ENCODE measurements around the gene NDUFS4.

NDUFS4 gene

DNA sequence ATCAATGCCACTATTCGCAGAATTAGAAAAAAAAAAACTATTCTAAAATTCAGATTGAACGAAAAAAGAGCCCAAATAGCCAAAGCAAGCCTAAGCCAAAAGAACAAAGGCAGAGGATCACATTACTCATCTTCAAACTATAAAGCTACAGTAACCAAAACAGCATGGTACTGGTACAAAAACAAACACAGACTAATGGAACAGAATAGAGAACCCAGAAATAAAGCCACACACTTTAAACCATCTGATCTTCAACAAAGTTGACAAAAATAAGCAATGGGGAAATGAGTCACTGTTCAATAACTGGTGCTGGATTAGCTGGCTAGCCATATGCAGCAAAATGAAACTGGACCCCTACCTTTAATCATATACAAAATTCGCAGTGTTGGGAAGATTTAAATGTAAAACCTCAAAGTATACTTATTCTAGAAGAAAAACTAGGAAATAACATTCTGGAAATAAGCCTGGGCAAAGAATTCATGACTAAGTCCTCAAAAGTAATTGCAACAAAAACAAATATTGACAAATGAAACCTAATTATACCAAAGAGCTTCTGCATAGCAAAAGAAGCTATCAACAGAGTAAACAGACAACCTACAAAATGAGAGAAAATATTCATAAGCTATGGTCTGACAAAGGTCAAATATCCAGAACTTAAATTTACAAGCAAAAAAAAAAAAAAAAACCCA is 153.7 kb downstream of the NDUFS4 start:
- Histone ChIP-seq H3K27me3 (ENCODE audit: low read depth, low read length) (no peaks in the 10 kb centered on the region), H3K36me3 (ENCODE audit: control insufficient read depth in 1 of 2, insufficient read depth in 2 of 2, low read length in 2 of 2) (no peaks in the 10 kb centered on the region), H3K9me3 (ENCODE audit: control insufficient read depth in 1 of 2, low read length in 2 of 2) (peaks cover 4 to 43% of the 10 kb centered on the region in 2 donors), H3K27ac (ENCODE audit: low read length) (no peak overlapping the region), H3K4me1 (ENCODE audit: control insufficient read depth in 1 of 2, insufficient read depth in 2 of 2, low read length in 2 of 2) (no peaks in the 10 kb centered on the region), H3K4me3 (ENCODE audit: low read depth in 1 of 2, low read length in 2 of 2) (no peak overlapping the region)

DNA sequence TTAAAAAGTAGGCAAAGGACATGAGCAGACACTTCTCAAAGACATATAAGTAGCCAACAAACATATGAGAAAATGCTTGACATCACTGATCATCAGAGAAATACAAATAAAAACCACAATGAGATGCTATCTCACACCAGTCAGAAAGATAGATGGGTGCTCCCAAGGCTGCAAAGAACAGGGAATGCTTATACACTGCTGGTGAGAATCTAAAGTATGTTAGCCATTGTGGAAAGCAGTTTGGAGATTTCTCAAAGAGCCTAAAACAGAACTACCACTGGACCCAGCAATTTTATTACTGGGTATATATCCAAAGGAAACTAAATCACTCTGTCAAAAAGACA is 154.2 kb downstream of the NDUFS4 start:
- H3K4me3 ChIP-seq (ENCODE audit: low read depth in 1 of 2, low read length in 2 of 2): no peak overlapping the region
- H3K9me3 ChIP-seq (ENCODE audit: control insufficient read depth in 1 of 2, low read length in 2 of 2): peaks cover 4 to 40% of the 10 kb centered on the region in 2 donors
- H3K27me3 ChIP-seq (ENCODE audit: low read depth, low read length): no peaks in the 10 kb centered on the region

DNA sequence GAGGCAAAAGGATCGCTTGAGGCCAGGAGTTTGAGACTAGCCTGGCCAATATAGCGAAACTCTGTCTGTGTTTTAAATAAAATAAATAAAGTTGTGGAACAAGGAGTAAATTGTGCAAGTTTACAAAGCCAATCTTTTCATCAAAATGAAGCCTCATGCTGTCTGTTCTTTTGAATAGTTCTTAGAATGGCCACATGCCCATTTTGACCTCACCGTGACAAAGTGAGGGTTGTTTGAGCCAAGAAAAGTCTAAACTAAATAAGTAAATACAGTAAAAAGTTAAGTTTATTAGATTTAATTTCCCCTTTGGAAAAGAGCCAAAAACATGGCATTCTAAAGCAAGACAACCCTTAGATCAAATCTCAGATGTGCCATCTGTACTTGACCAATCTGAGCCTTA is 165.7 kb downstream of the NDUFS4 start:
- no peaks in the 10 kb centered on the region for H3K36me3 ChIP-seq (ENCODE audit: control insufficient read depth in 1 of 2, insufficient read depth in 2 of 2, low read length in 2 of 2)
- H3K4me1 ChIP-seq (ENCODE audit: control insufficient read depth in 1 of 2, insufficient read depth in 2 of 2, low read length in 2 of 2): no peaks in the 10 kb centered on the region
- H3K27ac ChIP-seq (ENCODE audit: low read length): no peak overlapping the region
- H3K9me3 ChIP-seq (ENCODE audit: control insufficient read depth in 1 of 2, low read length in 2 of 2): no peaks in the 10 kb centered on the region
- no peak overlapping the region for H3K4me3 ChIP-seq (ENCODE audit: low read depth in 1 of 2, low read length in 2 of 2)
- H3K27me3 ChIP-seq (ENCODE audit: low read depth, low read length): no peaks in the 10 kb centered on the region

More for the DNA sequence above, 154.2 kb downstream of the NDUFS4 start:
- H3K36me3 ChIP-seq (ENCODE audit: control insufficient read depth in 1 of 2, insufficient read depth in 2 of 2, low read length in 2 of 2): no peaks in the 10 kb centered on the region
- H3K4me1 ChIP-seq (ENCODE audit: control insufficient read depth in 1 of 2, insufficient read depth in 2 of 2, low read length in 2 of 2): no peaks in the 10 kb centered on the region
- H3K27ac ChIP-seq (ENCODE audit: low read length): no peak overlapping the region

DNA sequence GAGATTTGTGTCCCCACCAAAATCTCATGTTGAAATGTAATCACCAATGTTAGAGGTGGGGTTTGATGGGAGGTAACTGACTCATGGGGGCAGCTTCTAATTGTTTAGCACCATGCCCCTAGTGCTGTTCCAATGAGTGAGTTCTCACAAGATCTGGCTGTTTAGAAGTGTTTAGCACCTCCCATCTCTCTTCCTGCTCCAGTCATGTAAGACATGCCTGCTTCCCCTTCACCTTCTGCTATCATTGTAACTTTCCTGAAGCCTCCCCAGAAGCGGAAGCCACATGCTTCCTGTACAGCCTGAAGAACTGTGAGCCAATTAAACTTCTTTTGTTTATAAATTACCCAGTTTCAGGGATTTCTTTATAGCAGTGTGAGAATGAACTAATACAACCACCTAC is 170.5 kb downstream of the NDUFS4 start:
- Histone ChIP-seq H3K4me1 (ENCODE audit: control insufficient read depth in 1 of 2, insufficient read depth in 2 of 2, low read length in 2 of 2) (no peaks in the 10 kb centered on the region), H3K9me3 (ENCODE audit: control insufficient read depth in 1 of 2, low read length in 2 of 2) (no peaks in the 10 kb centered on the region), H3K4me3 (ENCODE audit: low read depth in 1 of 2, low read length in 2 of 2) (no peak overlapping the region), H3K27ac (ENCODE audit: low read length) (no peak overlapping the region), H3K36me3 (ENCODE audit: control insufficient read depth in 1 of 2, insufficient read depth in 2 of 2, low read length in 2 of 2) (no peaks in the 10 kb centered on the region), H3K27me3 (ENCODE audit: low read depth, low read length) (no peaks in the 10 kb centered on the region)
